ENCODE data around the gene CIAO1.
A peak's percentile ranks its signal among the peaks of the same experiment; 100 is the strongest.
"Not testable (repeated sequence)": the region's sequence is repeated elsewhere in the genome, so short reads cannot be mapped to it uniquely, and the experiment has no call there.

Gene CIAO1
- 129 to 149 reads per million in 2 experiments for total RNA-seq

GRCh38 chr2:96265840-96266679 lies at the start of gene CIAO1, which contains the start of gene TMEM127:
TSS of gene CIAO1 (plus strand) at chr2:96266225. CDS start at chr2:96266351, 126 bp downstream.
TSS of gene TMEM127 (minus strand) at chr2:96265997. CDS start at chr2:96265381, 616 bp downstream.
- peak; percentile 96 for DNase-seq (ENCODE audit: low read depth)

DNA sequence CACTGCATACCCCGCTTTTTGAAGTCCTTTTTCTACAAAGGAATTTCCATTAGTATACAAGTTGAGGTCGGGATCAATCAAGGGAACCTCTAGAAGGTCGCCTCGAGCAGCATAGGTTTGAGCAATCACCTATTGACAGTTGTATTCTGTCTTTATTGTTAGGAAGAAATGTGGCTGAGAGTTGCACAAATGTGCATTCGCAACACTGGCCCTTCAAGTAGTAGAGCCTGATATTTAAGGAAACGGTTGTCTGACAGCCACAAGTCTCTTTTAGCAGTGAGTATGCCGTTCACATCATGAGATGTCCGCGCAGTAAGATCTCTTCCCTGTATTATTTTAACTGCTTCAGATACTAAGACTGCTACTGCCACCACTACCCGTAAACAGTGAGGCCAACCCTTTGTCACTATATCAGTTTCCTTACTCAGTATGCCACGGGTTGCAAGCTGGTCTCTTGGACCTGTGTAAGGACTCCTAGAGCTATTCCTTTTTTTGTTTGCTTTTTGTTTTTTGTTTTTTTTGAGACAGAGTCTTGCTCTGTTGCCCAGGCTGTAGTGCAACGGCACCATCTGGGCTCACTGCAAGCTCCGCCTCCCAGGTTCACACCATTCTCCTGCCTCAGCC lies 47.4 kb upstream of the CIAO1 start:
- DNase-seq (ENCODE audit: low read depth), result no peak

GRCh38 chr2:96219959-96220358 lies 46.1 kb upstream of the CIAO1 start:
- not testable (repeated sequence) for DNase-seq (ENCODE audit: low read depth)

DNA sequence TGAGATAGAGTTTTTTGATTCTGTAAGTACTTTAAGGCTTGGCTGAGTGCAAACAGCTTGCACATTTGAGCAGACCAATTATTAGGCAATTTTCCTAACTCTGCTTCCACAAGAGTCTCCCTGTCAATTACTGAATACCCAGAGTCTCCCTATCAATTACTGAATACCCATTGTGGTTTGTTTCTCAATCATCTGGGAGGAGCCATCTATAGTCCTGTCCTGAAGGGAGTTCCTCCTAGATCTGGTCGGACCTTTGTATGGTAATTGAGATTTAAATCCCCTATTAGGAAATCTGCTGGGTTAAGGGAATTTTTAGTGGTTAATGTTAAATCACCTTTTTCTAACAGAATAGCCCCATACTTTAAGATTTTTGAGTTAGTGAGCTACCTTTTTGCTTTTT lies 44.9 kb upstream of the CIAO1 start:
- DNase-seq (ENCODE audit: low read depth), result not testable (repeated sequence)

DNA sequence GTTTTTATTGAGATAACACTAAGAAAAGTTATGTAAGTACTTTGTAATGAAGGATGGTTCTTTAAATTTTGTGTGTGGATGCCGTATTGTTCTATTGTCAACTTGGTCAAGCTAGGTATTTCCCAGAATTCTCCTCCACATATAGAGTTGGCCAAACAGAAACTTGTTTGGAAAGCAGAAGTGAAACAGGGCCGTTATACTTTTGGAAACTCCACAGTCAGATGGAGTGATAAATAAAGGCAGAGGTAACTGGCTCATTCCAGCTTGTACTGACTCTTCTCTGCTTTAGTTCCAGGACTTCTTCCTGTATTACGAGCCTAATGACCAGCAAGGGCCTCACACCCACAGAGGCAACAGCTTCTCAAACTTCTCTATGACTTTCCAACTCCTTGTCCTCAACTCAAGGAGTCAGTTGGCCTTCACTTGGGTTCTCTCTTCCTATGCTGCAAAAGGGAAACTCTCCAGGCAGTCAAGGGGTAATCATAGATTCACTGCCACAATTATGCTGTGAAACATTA lies 41.0 kb upstream of the CIAO1 start:
- no peak for DNase-seq (ENCODE audit: low read depth)

DNA sequence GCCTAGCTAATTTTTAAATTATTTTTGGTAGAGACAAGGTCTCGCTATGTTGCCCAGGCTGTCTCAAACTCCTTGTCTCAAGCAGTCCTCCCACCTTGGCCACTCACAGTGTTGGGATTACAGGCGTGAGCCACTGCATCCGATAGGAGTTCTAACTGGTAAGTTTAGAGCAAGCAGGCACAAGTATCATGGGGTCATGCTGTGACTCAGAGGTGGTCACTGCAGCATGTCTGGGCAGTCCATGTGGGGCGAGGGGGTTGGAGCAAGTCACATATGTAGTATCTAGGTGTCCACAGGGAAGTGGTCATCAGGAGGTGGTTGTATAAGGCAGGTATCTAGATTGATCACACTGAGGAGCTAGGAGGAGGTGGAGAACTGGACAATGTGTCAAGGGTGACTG lies 34.7 kb upstream of the CIAO1 start:
- DNase-seq (ENCODE audit: low read depth), result no peak

DNA sequence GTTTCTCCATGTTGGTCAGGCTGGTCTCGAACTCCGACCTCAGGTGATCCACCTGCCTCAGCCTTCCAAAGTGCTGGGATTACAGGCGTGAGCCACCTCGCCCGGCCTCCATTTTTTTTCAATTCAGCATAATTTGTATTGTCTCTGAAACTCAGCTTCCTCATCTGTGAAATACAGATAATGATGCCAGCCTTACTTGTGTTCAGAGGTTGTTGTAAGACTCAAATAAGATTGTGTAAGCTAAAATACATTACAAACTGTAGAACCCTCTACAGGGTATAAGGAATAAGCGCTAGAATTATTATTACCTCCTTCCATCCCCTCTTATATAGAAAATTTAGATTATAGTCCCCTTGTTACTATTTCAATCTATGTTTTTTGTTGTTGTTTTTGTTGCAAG lies 32.6 kb upstream of the CIAO1 start:
- DNase-seq (ENCODE audit: low read depth), result no peak

- no peak for DNase-seq (ENCODE audit: low read depth)
Observed at GRCh38 chr2:96233880-96234316, 32.1 kb upstream of the CIAO1 start.

GRCh38 chr2:96236882-96237281 lies 29.1 kb upstream of the CIAO1 start:
- DNase-seq (ENCODE audit: low read depth), result no peak

DNA sequence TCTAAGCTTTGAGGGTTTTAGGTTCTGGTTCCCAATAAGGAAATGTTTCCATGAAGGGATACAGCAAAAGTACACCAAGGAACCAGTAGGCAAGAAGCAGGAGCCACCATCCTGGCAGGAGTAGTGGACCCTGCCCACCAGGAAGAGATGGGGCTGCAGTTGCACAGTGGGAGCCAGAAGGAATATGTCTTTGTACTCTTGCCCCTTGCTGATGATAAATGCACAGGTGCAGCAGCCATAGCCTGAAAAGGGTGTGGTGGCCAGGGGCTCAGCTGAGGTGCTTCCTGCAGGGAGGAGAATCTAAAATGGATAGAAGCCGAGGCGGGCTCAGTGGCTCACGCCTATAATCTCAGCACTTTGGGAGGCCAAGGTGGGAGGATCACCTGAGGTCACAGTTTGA lies 27.8 kb upstream of the CIAO1 start:
- no peak for DNase-seq (ENCODE audit: low read depth)

DNA sequence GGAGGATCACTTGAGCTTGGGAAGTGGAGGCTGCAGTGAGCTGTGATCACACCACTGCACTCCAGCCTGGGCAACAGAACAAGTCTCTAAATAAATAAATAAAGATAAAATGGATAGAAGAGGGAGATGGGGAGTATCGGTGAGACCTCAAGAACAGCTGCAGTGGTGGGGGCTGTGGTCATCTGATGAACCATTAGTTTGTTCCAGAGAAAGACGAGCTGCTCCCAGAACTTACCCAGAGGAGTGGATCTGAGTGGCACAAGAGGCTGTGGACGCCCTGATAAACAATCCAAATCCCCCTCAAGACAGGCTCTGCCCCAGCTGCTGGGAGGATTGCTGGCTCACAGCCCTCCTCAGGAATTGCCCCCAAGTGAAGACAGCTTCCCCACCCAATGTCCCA lies 26.9 kb upstream of the CIAO1 start:
- no peak for DNase-seq (ENCODE audit: low read depth)

GRCh38 chr2:96239745-96240264 lies 26.2 kb upstream of the CIAO1 start:
- DNase-seq (ENCODE audit: low read depth), result no peak

- DNase-seq (ENCODE audit: low read depth), result no peak
Observed at GRCh38 chr2:96240341-96241038, 25.5 kb upstream of the CIAO1 start.

- no peak for DNase-seq (ENCODE audit: low read depth)
Observed at GRCh38 chr2:96241227-96241626, 24.8 kb upstream of the CIAO1 start.

DNA sequence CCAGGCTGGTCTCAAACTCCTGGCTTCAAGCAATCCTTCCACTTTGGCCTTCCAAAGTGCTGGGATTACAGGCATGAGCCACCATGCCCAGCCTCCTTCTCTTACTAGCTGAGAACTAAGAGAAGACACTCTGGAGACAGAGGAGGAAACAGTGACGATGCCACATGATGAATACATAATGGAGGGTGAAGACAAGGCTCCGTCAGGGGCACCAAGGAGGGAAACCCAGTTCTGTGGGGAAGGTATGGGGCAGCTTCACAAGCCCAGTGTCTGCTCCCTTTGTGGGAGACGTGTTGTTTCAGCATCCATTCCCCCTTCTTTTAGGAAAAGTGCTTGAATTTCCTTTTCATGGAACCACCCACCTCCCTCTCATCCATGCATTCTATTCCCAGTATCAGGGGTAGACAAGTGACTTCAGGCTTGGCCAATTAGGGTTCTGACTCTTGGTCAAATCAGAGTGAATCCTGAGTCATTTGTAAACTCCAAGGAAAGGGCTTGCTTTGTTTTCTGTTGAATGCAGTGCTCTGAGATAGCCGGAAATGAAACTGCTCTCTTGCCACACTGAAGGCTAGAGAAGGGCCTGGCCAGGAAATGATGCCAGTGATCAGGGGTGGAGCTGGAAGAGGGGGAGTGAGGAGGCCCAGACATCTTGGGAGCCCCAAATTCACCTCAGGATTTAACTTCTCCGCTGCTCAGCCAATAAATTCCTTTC lies 24.0 kb upstream of the CIAO1 start:
- peak; percentile 12 for DNase-seq (ENCODE audit: low read depth)

GRCh38 chr2:96243843-96244242 lies 22.2 kb upstream of the CIAO1 start:
- no peak for DNase-seq (ENCODE audit: low read depth)

- no peak for DNase-seq (ENCODE audit: low read depth)
Observed at GRCh38 chr2:96245609-96246390, 20.2 kb upstream of the CIAO1 start.

DNA sequence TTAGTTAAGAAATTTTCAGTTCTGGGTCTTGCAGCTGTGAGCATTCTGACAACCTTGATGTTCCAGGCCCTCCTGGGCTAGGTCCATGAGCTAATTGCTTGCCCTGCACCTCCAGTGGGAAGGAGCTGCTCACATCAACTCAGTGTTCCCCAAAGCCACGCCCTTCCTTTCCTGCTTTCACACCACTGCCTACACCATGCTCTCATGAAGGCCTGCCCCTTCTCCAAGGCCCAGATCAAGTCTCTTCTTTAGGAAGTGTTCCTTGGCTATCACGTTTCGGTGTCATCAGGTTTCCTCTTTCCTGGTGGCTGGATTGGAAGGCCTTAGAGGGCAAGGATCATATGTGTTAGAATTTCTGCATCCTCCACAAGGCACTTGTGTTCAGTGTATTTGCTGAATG lies 19.0 kb upstream of the CIAO1 start:
- DNase-seq (ENCODE audit: low read depth), result no peak

- no peak for DNase-seq (ENCODE audit: low read depth)
Observed at GRCh38 chr2:96247896-96248295, 18.1 kb upstream of the CIAO1 start.

- DNase-seq (ENCODE audit: low read depth), result no peak
Observed at GRCh38 chr2:96248624-96249023, 17.4 kb upstream of the CIAO1 start.

DNA sequence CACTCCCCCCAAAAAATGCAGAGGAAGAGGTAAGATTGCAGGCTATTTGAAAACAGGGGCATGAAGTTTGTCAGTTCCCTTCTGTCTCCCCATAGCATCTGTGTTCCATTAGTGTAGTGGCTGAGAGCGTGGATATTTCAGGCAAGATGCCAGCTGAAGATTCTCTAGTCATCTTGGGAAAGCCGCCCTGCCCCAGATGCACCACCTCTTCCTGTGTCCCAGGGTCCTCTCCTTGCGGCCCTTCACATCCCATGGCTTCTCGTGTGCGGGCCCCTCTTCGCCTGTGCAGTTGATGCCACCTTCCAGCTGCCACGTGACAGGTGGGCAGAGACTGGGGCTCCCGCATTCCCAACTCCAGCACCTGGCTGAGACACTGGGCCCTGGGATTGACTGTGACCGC lies 16.4 kb upstream of the CIAO1 start:
- DNase-seq (ENCODE audit: low read depth), result no peak
